GM12878 (cell line): ENCODE data around the gene PSMC4. TPM values are rescaled to one million over a fixed set of nuclear protein-coding genes. Genes with fewer than 3 reads are reported as not detected.

Experiments used
- ATAC-seq: fragments of 200-7000 bp; cut with Tn5 transposase; 3 replicates; pipeline ENCODE4 v1.9.1; 2020; ENCODE audit warnings: mild to moderate bottlenecking, moderate library complexity
- BruUV-seq: library from RNA; stranded (reverse); fragments of 400-500 nt; replicated peaks from 2 replicates; lab custom pipeline; 2021; lab: Mats Ljungman, UMichigan
- CTCF ChIA-PET: fragments of 300-600 bp; sonication (Branson Sonifier 250); formaldehyde crosslinking; extraction: SDS; loops from one replicate; lab custom pipeline; 2021; ENCODE audit warnings: inconsistent platforms; lab: Yijun Ruan, JAX
- POLR2A ChIA-PET: fragments of 350-600 bp; formaldehyde crosslinking; extraction: SDS; loops from one replicate; lab custom pipeline; 2021; ENCODE audit warnings: inconsistent platforms; lab: Charles Lee
- RAD21 ChIA-PET: fragments of 300-600 bp; sonication (Branson Sonifier 250); formaldehyde crosslinking; loops from one replicate; lab custom pipeline; 2023; ENCODE audit warnings: antibody characterized with exemption; ENCODE audit not compliant: unreplicated experiment; lab: Charles Lee
- SMC1A ChIA-PET: fragments of 300-600 bp; sonication (Branson Sonifier 250); formaldehyde crosslinking; loops from one replicate; lab custom pipeline; 2023; ENCODE audit not compliant: unreplicated experiment, uncharacterized antibody; lab: Charles Lee
- DNase-seq: peaks from one replicate; pipeline ENCODE4 v3.0.0-alpha.2; 2011; ENCODE audit warnings: low read depth, low spot score
- FAIRE-seq: peaks from 3 replicates; lab custom pipeline; 2011; peaks lifted over from hg19 to GRCh38; lab: Jason Lieb, UNC
- H2AFZ ChIP-seq: 2 replicates; pipeline ENCODE4 v1.6.0; 2011; ENCODE audit warnings: low read depth, low read length, control low read depth; ENCODE audit not compliant: control insufficient read depth
- H3K27ac ChIP-seq: 2 replicates; pipeline ENCODE4 v1.5.1; 2011; ENCODE audit warnings: control low read depth; ENCODE audit not compliant: control insufficient read depth, insufficient read depth
- H3K27me3 ChIP-seq, 2 experiments: replicated peaks in 1 of 2; 2 replicates each; pipeline versions ENCODE4 v1.6.0 to v1.6.1; 2011; ENCODE audit warnings: low read length in 1 of 2; ENCODE audit not compliant: control insufficient read depth in 2 of 2, insufficient read depth in 2 of 2
- H3K36me3 ChIP-seq, 2 experiments: 2 replicates each; pipeline ENCODE4 v1.5.1; 2011; ENCODE audit warnings: low read length in 1 of 2; ENCODE audit not compliant: control insufficient read depth in 2 of 2, insufficient read depth in 2 of 2
- H3K4me1 ChIP-seq: 2 replicates; pipeline ENCODE4 v1.6.1; 2011; ENCODE audit warnings: mild to moderate bottlenecking, low read length, moderate library complexity, mixed read lengths; ENCODE audit not compliant: control insufficient read depth, insufficient read depth
- H3K4me2 ChIP-seq: 2 replicates; pipeline ENCODE4 v1.6.0; 2011; ENCODE audit warnings: control low read depth; ENCODE audit not compliant: control insufficient read depth, insufficient read depth
- H3K4me3 ChIP-seq: fragments of 200-600 bp; sonication (generic); 2 replicates; pipeline ENCODE4 v1.5.1; 2016
- H3K79me2 ChIP-seq: 2 replicates; pipeline ENCODE4 v1.6.0; 2011; ENCODE audit warnings: low read length; ENCODE audit not compliant: control insufficient read depth, insufficient read depth
- H3K9ac ChIP-seq: 2 replicates; pipeline ENCODE4 v1.8.0; 2011; ENCODE audit warnings: low read length, control low read depth, mixed read lengths; ENCODE audit not compliant: control insufficient read depth, insufficient read depth
- H3K9me3 ChIP-seq: replicated peaks from 3 replicates; pipeline ENCODE4 v1.5.1; 2011; ENCODE audit warnings: mild to moderate bottlenecking, low read length; ENCODE audit not compliant: control insufficient read depth, insufficient read depth
- H4K20me1 ChIP-seq: 2 replicates; pipeline ENCODE4 v1.6.0; 2011; ENCODE audit not compliant: control insufficient read depth, insufficient read depth
- CTCF ChIP-seq, 3 experiments: IDR thresholded peaks in 2 of 3; conservative IDR thresholded peaks in 1 of 3; 2 replicates each; pipeline ENCODE4 v1.5.1; 2011; ENCODE audit warnings: low read depth in 3 of 3, low read length in 3 of 3, mild to moderate bottlenecking in 3 of 3, control low read depth in 2 of 3, moderate library complexity in 2 of 3, inconsistent platforms in 1 of 3, mixed read lengths in 1 of 3; ENCODE audit not compliant: control insufficient read depth in 2 of 3, insufficient read depth in 1 of 3; ENCODE audit errors: extremely low read depth in 1 of 3
- EGR1 ChIP-seq, 2 experiments: IDR thresholded peaks; 1 replicate in 1 of 2; 2 replicates in 1 of 2; pipeline ENCODE4 v1.6.1; 2011 to 2012; ENCODE audit warnings: low read depth in 2 of 2, low read length in 2 of 2, borderline replicate concordance in 1 of 2, mild to moderate bottlenecking in 1 of 2, moderate library complexity in 1 of 2
- HDGF ChIP-seq: fragments of 450-650 bp; IDR thresholded peaks from 2 replicates; pipeline ENCODE4 v1.6.1; 2016; ENCODE audit warnings: antibody characterized with exemption
- IKZF2 ChIP-seq, 2 experiments: fragments of 450-650 bp; IDR thresholded peaks; 2 replicates each; pipeline ENCODE4 v1.6.1; 2017; ENCODE audit warnings: mild to moderate bottlenecking in 2 of 2, moderate library complexity in 2 of 2
- POLR2AphosphoS2 ChIP-seq: IDR thresholded peaks from 2 replicates; pipeline ENCODE4 v1.6.1; 2011; ENCODE audit warnings: low read depth, mild to moderate bottlenecking, low read length, improper control_type of control experiment, moderate library complexity
- RAD51 ChIP-seq: fragments of 450-650 bp; IDR thresholded peaks from 2 replicates; pipeline ENCODE4 v1.6.1; 2016; ENCODE audit warnings: moderate library complexity, mild to moderate bottlenecking, inconsistent platforms
- RB1 ChIP-seq: fragments of 450-650 bp; formaldehyde crosslinking; IDR thresholded peaks from 2 replicates; pipeline ENCODE4 v1.6.1; 2017; ENCODE audit warnings: mild to moderate bottlenecking, borderline replicate concordance
- SMAD1 ChIP-seq: fragments of 450-650 bp; IDR thresholded peaks from 2 replicates; pipeline ENCODE4 v1.6.1; 2018; ENCODE audit warnings: mild to moderate bottlenecking, low read depth; ENCODE audit not compliant: partially characterized antibody
- SMARCA5 ChIP-seq: fragments of 450-650 bp; IDR thresholded peaks from 2 replicates; pipeline ENCODE4 v1.6.1; 2017; ENCODE audit warnings: mild to moderate bottlenecking
- TAF1 ChIP-seq: IDR thresholded peaks from 2 replicates; pipeline ENCODE4 v1.6.1; 2011; ENCODE audit warnings: mild to moderate bottlenecking, low read depth, low read length, borderline replicate concordance
- YBX1 ChIP-seq: fragments of 450-650 bp; IDR thresholded peaks from 2 replicates; pipeline ENCODE4 v1.6.1; 2016; ENCODE audit warnings: antibody characterized with exemption
- ZBTB11 ChIP-seq: fragments of 450-650 bp; formaldehyde crosslinking; IDR thresholded peaks from 2 replicates; pipeline ENCODE4 v1.5.0; 2022; ENCODE audit warnings: mild to moderate bottlenecking, missing genetic modification characterization
- ZNF207 ChIP-seq: fragments of 450-650 bp; IDR thresholded peaks from 2 replicates; pipeline ENCODE4 v1.6.1; 2014; ENCODE audit warnings: antibody characterized with exemption, mild to moderate bottlenecking, borderline replicate concordance
- whole genome bisulfite sequencing: methylation state at CpG from one replicate; pipeline ENCODE4 v1.1.6; 2016; ENCODE audit warnings: low lambda C conversion rate; ENCODE audit not compliant: insufficient replicate concordance, insufficient coverage; ENCODE audit errors: missing lambda C conversion rate; 5-methylcytosine and 5-hydroxymethylcytosine counted together
- in situ Hi-C: fragments of 300-500 bp; cut with MboI; formaldehyde crosslinking; loops from 9 replicates; pipeline ENCODE4 v1.14.3; 2018; ENCODE audit warnings: mixed read lengths
- intact Hi-C: fragments of 100-400 bp; cut with micrococcal nuclease; formaldehyde crosslinking; loops from one replicate; pipeline ENCODE4 v1.14.2; 2022; ENCODE audit not compliant: unreplicated experiment
- polyA plus RNA-seq, 11 experiments: library from polyadenylated mRNA; depleted of rRNA in 4 of 11; unstranded in 6 of 11; stranded (reverse) in 5 of 11; fragments of >200 nt; fragmentation: Nextera tagmentation in 4 of 11; fragmentation: Illumina TruSeq in 1 of 11; extraction: Ambion mirVana in 4 of 11; extraction: Trizol in 1 of 11; gene quantifications; 1 replicate in 1 of 11; 2 replicates in 10 of 11; pipeline versions ENCODE4 v1.2.1 to v1.2.3, GENCODE V29; 2011 to 2016; ENCODE audit warnings: inconsistent platforms in 2 of 11, missing spikeins in 2 of 11, low read depth in 1 of 11
- total RNA-seq, 4 experiments: library from RNA; depleted of rRNA in 3 of 4; stranded (reverse); fragments of >200 nt in 3 of 4; fragmentation: Illumina TruSeq in 1 of 4; extraction: Trizol in 1 of 4; gene quantifications; 2 replicates each; pipeline versions ENCODE4 v1.2.1 to v1.2.3, GENCODE V29; 2013 to 2021

Gene PSMC4
- total and polyA plus RNA-seq, 10 of the 15 experiments (the other 5 are each of a cell fraction or from before 2014, with no cell fraction given) = 55.2 to 328 (median 127) TPM

GRCh38 chr19:39934584-39935363 is 36.2 kb upstream of the PSMC4 start, which contains the start of gene FCGBP (continued):
- no peak for TF ChIP-seq ZBTB11 (CRISPR knock-in tag)
- TF ChIP-seq POLR2AphosphoS2 = no peak
- TF ChIP-seq SMAD1 = no peak
- no peak for TF ChIP-seq YBX1
- TF ChIP-seq HDGF = no peak
- TF ChIP-seq SMARCA5 = no peak

GRCh38 chr19:39935364-39935661 is 35.7 kb upstream of the PSMC4 start:
- no peak overlapping the region for H3K4me3 ChIP-seq
- no peak overlapping the region for H3K9ac ChIP-seq
- no peak for FAIRE-seq
- no TSS peak for BruUV-seq
- no peak for ATAC-seq
- in situ Hi-C loops (no loop called here), intact Hi-C loops (no loop called here)
- H3K36me3 ChIP-seq = no peaks in the 10 kb centered on the region
- CTCF ChIA-PET = interaction anchor here (1.0 to 3.8 kb wide), 2 partner anchors 25 to 35 kb away, joined by 3 to 43 read pairs; partner anchors contain the start of gene PSMC4
- no peaks in the 10 kb centered on the region for H4K20me1 ChIP-seq
- H3K9me3 ChIP-seq = no peaks in the 10 kb centered on the region; the same call in 2 of the 3 replicates
- POLR2A ChIA-PET = interaction anchor here (3.0 kb wide), 1 partner anchor 18 kb away, joined by 18 read pairs; no protein-coding TSS in a partner anchor
- H3K79me2 ChIP-seq = no peaks in the 10 kb centered on the region
- H3K4me1 ChIP-seq = peaks cover 23% of the 10 kb centered on the region
- RAD21 ChIA-PET = interaction anchor here (0.6 to 4.1 kb wide), 2 partner anchors 35 to 204 kb away, joined by 3 to 52 read pairs; partner anchors contain the start of gene PSMC4
- no peaks in the 10 kb centered on the region for H3K27me3 ChIP-seq
- 79% methylated on average over 5 of the region's 5 CpGs for WGBS
- no peak overlapping the region for H3K27ac ChIP-seq
- no peak overlapping the region for H3K4me2 ChIP-seq
- DNase-seq = no peak
- SMC1A ChIA-PET = interaction anchor here (1.1 to 3.7 kb wide), 4 partner anchors 16 to 35 kb away, joined by 3 to 46 read pairs (median 5); partner anchors contain the start of gene PSMC4
- H2AFZ ChIP-seq = no peak overlapping the region
- TF ChIP-seq EGR1 (IDR thresholded peaks at IDR 0.05; ENCODE audit: borderline replicate concordance in 1 of 2, low read depth in 2 of 2, low read length in 2 of 2) (no peak), IKZF2 (IDR thresholded peaks at IDR 0.05) (no peak), CTCF (IDR thresholded peaks at IDR 0.05 in 2 of 3, conservative IDR thresholded peaks at IDR 0.05 in 1 of 3; ENCODE audit: control insufficient read depth in 2 of 3, extremely low read depth in 1 of 3, insufficient read depth in 1 of 3, low read depth in 3 of 3, low read length in 3 of 3) (no peak), TAF1 (no peak), ZNF207 (no peak), RB1 (no peak), RAD51 (no peak)
